ENCODE data around the gene RPL7A. TPM values are rescaled to one million over a fixed set of nuclear protein-coding genes. Genes with fewer than 3 reads are reported as not detected.
A peak's percentile ranks its signal among the peaks of the same experiment; 100 is the strongest.

RPL7A gene
- total RNA-seq, 6 experiments from 2014 or later = 529 to 851 (median 616) TPM

DNA sequence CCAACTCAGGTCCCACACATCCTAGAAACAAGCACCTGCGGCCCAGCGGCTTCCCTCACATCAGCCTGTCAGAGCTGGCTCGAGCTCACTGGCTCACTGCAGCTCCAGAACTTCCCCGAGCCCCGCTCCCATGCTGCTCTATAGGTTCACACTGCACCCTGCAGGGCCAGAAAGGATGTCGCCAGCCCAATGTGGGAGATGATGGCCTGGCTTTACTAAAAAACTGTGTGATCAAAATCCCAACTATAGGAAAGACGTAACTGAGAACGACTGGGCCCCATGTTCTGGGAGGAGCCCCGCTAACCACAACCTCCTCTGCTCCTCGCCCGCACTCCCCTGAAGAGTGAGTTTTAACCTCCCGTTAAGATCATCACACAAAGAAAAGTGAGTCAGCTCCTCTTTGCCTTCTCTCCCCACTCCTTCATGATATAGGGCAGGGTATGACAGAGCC is 23.3 kb downstream of the RPL7A start:
- 57% methylated on average over 6 of the region's 12 CpGs for WGBS (ENCODE audit: insufficient coverage, low coverage, low lambda C conversion rate, missing lambda C conversion rate)
- H3K27ac ChIP-seq = peak overlapping the region in 2 of 3 donors; percentile 23 to 65
- no peaks in the 10 kb centered on the region for H3K9me3 ChIP-seq
- TF ChIP-seq, protein P1, sequence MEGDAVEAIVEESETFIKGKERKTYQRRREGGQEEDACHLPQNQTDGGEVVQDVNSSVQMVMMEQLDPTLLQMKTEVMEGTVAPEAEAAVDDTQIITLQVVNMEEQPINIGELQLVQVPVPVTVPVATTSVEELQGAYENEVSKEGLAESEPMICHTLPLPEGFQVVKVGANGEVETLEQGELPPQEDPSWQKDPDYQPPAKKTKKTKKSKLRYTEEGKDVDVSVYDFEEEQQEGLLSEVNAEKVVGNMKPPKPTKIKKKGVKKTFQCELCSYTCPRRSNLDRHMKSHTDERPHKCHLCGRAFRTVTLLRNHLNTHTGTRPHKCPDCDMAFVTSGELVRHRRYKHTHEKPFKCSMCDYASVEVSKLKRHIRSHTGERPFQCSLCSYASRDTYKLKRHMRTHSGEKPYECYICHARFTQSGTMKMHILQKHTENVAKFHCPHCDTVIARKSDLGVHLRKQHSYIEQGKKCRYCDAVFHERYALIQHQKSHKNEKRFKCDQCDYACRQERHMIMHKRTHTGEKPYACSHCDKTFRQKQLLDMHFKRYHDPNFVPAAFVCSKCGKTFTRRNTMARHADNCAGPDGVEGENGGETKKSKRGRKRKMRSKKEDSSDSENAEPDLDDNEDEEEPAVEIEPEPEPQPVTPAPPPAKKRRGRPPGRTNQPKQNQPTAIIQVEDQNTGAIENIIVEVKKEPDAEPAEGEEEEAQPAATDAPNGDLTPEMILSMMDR (IDR thresholded peaks at IDR 0.05) = no peak
- TF ChIP-seq POLR2A (IDR thresholded peaks at IDR 0.05) = no peak
- no peak overlapping the region for H3K4me3 ChIP-seq
- H3K27me3 ChIP-seq = no peaks in the 10 kb centered on the region
- peaks cover 0 to 24% (median 12%) of the 10 kb centered on the region in 4 donors for H3K36me3 ChIP-seq
- ATAC-seq = no peak
- H3K4me1 ChIP-seq = peaks cover 0 to 67% (median 36%) of the 10 kb centered on the region in 4 donors
- intact Hi-C loops (cut with DNase I) = no loop called here
- no peak for DNase-seq

DNA sequence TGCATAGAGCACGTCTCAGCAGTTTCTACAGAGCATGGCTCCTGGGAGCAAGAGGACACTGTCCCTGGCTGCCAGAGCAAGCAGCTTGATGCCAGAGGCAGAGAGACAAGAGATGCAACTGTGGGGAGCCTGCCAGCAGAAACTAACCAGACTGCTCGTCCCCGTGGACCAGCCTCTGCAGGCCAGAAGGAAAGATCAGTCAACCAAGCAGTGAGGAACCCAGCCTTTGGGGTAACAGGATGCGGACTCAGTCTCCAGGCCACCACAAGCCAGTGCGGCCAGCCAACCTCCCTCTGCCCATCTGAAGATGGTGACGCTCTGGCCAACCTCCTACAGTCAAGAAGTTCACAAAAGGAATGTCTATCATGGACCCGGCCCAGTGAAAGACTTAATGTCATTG is 24.1 kb downstream of the RPL7A start:
- Histone ChIP-seq H3K4me1 (peaks cover 0 to 73% (median 36%) of the 10 kb centered on the region in 4 donors), H3K27ac (peak overlapping the region in 1 of 3 donors; percentile 65), H3K27me3 (no peaks in the 10 kb centered on the region), H3K36me3 (peaks cover 0 to 15% (median 6%) of the 10 kb centered on the region in 4 donors), H3K4me3 (no peak overlapping the region), H3K9me3 (no peaks in the 10 kb centered on the region)
- no peak for TF ChIP-seq POLR2A (IDR thresholded peaks at IDR 0.05)
- TF ChIP-seq, protein P1 (IDR thresholded peaks at IDR 0.05) = no peak
- ATAC-seq (peak in 1 of 4 donors; percentile 3), DNase-seq (peak in 2 of 3 donors; percentile 76 to 83)
- 10% methylated on average over 1 of the region's 7 CpGs for WGBS (ENCODE audit: insufficient coverage, low coverage, low lambda C conversion rate, missing lambda C conversion rate)
- intact Hi-C loops (cut with DNase I) = no loop called here

GRCh38 chr9:133374612-133375115 is 26.6 kb downstream of the RPL7A start:
- Histone ChIP-seq H3K9me3 (no peaks in the 10 kb centered on the region), H3K27me3 (no peaks in the 10 kb centered on the region), H3K36me3 (peaks cover 0 to 12% (median 2%) of the 10 kb centered on the region in 4 donors), H3K27ac (peak overlapping the region; percentile 96 to 99 (median 98)), H3K4me1 (peaks cover 0 to 52% (median 25%) of the 10 kb centered on the region in 4 donors), H3K4me3 (peak overlapping the region; percentile 98 to 99 (median 99))
- WGBS (ENCODE audit: insufficient coverage, low coverage, low lambda C conversion rate, missing lambda C conversion rate) = 2% methylated on average over 12 of the region's 12 CpGs
- intact Hi-C loops (cut with DNase I) = no loop called here
- ATAC-seq = peak in 1 of 4 donors; percentile 8
- TF ChIP-seq POLR2A (IDR thresholded peaks at IDR 0.05) = no peak
- TF ChIP-seq, protein P1 (IDR thresholded peaks at IDR 0.05) = no peak
- no peak for DNase-seq

DNA sequence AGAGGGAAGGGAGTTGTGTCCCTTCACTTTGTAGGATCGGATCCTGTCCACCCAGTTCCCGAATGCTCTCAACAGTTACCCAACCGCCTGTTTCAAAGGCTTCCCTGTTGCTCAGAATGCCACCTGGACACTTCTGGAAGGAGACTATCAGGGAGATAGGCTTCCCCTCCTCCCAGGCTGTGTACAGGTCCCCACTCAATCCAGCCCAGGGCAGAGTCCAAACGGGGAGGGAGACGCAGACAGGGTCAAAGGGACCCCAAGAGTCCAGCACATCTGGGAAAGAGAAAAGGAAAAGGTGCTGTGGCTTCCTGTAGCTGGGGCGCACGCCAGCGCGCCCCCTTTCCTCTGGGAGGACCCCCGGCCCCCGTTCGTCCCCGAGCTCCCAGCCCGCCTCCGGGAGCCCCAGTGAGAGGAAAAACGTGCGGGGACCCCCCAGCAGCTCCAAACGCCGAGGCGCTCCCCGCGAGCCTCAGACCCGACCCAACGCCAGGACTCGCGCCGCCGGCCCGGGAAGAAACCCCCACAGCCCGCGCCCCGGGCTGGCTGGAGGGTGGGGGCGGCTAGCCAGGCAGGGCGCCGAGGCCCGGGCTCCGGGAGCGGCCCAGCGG is 27.2 kb downstream of the RPL7A start:
- Histone ChIP-seq H3K4me3 (peak overlapping the region; percentile 98 to 99 (median 99)), H3K4me1 (peaks cover 0 to 47% (median 23%) of the 10 kb centered on the region in 4 donors), H3K9me3 (no peaks in the 10 kb centered on the region), H3K27ac (peak overlapping the region; percentile 96 to 99 (median 98)), H3K36me3 (peaks cover 0 to 8% (median 2%) of the 10 kb centered on the region in 4 donors), H3K27me3 (no peaks in the 10 kb centered on the region)
- intact Hi-C loops (cut with DNase I) = no loop called here
- WGBS (ENCODE audit: insufficient coverage, low coverage, low lambda C conversion rate, missing lambda C conversion rate) = 0% methylated on average over 3 of the region's 39 CpGs
- TF ChIP-seq POLR2A (IDR thresholded peaks at IDR 0.05) = peak; percentile 26
- TF ChIP-seq, protein P1 (IDR thresholded peaks at IDR 0.05) = no peak
- DNase-seq (peak in 2 of 3 donors; percentile 74 to 81), ATAC-seq (peak; percentile 41 to 59 (median 52))
